NCI-H526 treated with DMSO at 0.1 percent for 48 hours (cell line): ENCODE results near the gene VPS50.

Experiments used
- DNase-seq: peaks from one replicate; lab custom pipeline; 2025; lab: John Stamatoyannopoulos, UW

VPS50 gene

GRCh38 chr7:93409324-93409723 is 177.2 kb downstream of the VPS50 start:
- DNase-seq: no peak
